Activated effector memory CD4-positive, alpha-beta T cell treated with Interleukin-2 at 50 U/mL for 16 hours (primary cell): Measurements from ENCODE around the gene MAP2.

Source experiments
- DNase-seq: peaks from one replicate; pipeline ENCODE4 v3.0.0-alpha.2; 2020

The MAP2 gene

GRCh38 chr2:209663656-209664055, 239.8 kb downstream of the MAP2 start:
- no peak for DNase-seq

GRCh38 chr2:209666296-209666695, 242.4 kb downstream of the MAP2 start:
- DNase-seq: no peak

- DNase-seq: no peak
Measured at GRCh38 chr2:209671020-209671680, 247.3 kb downstream of the MAP2 start.

- DNase-seq: no peak
Measured at GRCh38 chr2:209673811-209674210, 250.0 kb downstream of the MAP2 start.

GRCh38 chr2:209680596-209680995, 256.7 kb downstream of the MAP2 start:
- no peak for DNase-seq

GRCh38 chr2:209681201-209681735, 257.4 kb downstream of the MAP2 start:
- no peak for DNase-seq

DNA sequence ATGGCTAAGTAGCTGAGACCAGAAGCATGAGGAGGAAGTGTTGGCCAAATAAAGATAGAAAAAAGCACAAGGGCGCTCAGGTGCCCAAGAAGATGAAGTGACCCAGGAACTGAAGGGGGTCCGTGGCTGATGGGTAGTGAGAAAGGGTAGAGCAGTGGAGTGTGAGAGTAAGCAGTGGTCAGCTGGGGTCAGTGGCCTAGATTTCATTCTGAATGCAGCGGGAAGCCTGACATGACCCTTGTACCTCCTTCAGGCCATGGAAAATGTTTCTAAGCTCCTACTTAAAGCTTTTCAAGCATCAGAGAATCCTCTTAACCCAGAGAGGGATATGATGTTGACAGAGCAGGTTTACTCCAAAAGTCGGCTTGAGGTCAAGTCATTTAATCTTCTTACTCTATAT, 258.8 kb downstream of the MAP2 start:
- DNase-seq: no peak

GRCh38 chr2:209685340-209685739, 261.5 kb downstream of the MAP2 start:
- no peak for DNase-seq

GRCh38 chr2:209685963-209686362, 262.1 kb downstream of the MAP2 start:
- no peak for DNase-seq

- DNase-seq: no peak
Measured at GRCh38 chr2:209686448-209686847, 262.6 kb downstream of the MAP2 start.

- no peak for DNase-seq
Measured at GRCh38 chr2:209687323-209687969, 263.6 kb downstream of the MAP2 start.

DNA sequence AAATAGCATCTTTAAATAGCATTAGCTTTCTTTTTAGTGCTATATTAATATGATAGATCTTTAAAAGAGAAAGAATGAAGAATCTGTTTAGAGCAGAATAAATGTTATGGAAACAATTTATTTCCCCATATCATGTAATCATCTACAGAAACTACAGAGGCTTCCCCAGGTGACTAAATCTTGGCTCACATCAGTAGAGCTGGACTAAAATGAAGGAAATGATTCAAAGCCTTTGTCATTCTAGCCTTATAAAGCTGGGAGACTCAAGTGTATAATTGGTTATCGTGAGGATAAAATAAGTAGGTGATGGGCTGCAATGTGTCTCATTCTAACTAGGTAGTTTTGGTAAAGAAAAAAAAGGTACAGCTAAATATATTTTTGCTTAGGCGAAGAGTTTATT, 264.5 kb downstream of the MAP2 start:
- DNase-seq: no peak

DNA sequence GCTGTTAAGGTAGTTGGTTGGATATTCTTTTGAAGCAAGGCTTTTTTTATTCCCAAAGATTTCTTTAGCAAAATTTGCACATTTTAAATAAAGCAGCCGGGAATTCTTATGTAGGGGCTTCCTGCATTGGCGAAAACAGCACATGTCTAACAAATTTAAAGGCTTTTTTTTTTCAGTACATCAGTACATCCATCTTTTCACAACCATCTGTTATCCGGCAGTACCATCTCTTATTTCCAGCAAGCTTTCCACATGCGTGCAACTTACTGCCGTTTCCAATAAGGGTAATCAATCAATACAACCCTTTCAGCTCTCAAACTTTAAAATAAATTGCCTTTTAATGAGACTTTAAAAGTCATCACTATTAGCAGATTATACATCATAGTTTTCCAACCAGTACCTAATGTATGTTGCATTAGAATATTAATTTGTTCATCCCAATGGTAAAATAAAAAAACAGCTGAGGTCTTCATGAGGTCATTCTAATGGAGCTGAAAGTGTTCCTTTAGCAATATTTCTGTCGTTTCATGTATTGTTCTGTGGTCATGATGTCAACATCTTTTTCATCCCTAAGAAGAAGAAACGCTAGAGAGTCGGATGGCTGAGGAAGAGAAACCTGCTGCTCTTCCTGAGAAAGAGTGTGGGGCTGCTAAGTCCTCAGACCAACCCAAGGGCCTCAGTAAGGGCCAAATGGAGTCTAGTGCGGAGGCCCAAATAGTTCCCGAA, 266.3 kb downstream of the MAP2 start:
- no peak for DNase-seq

- no peak for DNase-seq
Measured at GRCh38 chr2:209694748-209695147, 270.9 kb downstream of the MAP2 start.

DNA sequence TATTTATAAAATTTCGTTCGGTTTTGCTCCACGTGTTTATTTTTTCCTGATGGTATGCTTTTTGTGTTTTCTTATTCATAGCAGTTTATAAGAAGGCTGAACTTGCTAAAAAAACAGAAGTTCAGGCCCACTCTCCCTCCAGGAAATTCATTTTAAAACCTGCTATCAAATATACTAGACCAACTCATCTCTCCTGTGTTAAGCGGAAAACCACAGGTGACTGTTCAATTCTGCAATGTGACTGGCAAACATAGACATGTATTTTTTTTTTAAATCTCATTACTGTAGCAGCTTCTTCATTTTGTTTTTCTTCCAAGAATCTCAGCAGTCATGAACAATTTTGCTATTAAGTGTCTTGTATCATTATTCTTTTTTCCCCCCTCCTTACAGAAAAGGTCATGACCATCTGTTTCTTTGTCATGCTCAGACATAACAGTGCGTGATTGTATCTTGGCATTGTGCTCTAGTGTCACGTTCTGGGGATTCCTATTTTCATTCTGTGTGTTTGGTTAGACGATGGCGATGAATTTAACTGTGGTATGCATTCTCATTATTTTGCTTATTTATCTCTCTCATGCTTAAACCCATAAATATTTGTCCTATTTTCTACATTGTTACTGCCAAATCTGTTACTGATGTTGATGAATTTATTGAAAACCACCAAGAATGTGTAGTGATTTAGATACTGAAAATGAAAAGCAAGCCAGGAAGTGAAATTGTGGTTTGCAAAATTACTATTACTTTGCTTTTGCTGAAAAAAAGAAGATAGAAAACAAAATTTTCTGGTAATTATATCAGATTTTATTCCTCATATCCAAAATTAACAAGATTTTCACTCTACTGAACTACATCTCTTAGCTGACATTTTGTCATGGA, 273.2 kb downstream of the MAP2 start:
- no peak for DNase-seq

DNA sequence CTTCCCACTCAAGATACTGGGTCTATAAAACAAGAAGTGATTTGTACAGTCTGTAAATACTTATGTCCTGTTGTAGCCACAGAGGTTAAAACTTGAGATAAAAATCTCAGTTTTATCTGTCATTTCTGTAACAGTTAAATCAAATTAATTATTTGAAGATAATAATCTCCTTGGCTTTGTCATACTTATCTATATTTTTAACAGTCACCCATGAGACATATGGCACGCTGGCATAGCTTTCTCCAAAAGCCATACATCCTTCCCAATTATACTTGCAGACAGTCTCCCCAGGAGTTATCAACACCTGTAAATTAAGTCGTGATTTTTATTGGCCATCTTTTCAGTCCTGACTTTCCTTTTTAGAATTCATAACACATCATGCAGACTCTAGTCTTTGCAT, 278.9 kb downstream of the MAP2 start:
- no peak for DNase-seq

DNA sequence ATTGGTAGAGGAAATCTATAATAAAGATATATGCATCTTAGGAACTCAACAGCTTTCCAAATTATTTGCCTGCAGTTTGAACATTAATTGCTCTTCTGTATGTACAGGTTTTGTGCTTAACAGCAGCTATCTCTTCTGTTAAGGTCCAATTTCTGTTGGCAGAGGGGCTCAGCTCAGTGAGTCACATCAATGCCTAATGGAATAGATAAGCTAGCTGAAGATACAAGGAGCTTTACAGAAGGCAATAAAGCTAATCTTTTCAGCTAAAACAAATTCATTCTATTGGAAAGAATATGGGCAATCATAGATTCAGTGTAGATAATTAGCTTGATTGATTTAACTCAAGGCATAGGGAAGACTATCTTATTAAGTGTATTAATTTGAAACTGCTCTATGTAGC, 289.4 kb downstream of the MAP2 start:
- no peak for DNase-seq

- DNase-seq: no peak
Measured at GRCh38 chr2:209719034-209719433, 295.2 kb downstream of the MAP2 start.

DNA sequence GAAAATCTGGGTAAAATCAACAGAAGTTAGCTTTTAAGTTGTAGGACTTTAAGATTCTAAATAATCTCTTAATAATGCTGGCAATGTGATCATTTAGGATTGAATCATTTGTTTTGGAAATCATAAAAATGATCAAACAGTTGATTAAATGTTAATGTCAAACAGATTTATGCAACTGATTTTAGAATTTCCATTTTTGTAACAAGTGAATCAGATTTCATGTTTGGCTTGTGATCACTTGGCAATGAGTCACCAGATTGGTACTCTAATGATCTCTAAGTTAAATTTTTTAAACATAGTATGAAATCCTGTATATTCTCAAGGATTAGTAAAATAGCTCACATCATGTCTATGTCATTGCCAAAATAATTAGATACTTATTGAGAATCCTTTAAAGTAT, 297.6 kb downstream of the MAP2 start:
- DNase-seq: no peak

GRCh38 chr2:209726311-209726710, 302.5 kb downstream of the MAP2 start:
- DNase-seq: no peak

GRCh38 chr2:209727077-209727476, 303.2 kb downstream of the MAP2 start:
- no peak for DNase-seq

DNA sequence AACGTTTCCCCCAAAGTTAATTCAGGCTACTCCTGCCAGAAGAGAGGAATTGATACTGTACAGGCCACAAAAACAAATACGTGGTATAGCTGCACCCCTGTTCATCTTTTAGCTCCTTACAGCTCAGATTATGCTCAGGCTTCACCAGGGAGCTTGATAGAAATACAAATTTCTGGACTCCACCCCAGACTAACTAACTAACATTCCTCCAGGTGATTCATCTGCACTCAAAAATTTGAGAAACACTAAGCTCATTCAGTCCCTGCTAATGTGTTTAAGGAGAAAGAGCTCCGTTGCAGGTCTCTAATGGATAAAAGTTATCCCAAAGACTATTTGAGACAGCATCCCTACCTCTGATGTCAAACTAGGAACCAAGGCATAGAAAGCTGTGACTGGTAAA, 311.0 kb downstream of the MAP2 start:
- DNase-seq: no peak

GRCh38 chr2:209741953-209742352, 318.1 kb downstream of the MAP2 start:
- no peak for DNase-seq
